B cell (primary cell): ENCODE measurements around the gene KRTDAP. TPM values are rescaled to one million over a fixed set of nuclear protein-coding genes. Genes with fewer than 3 reads are reported as not detected.

Experiments used
- ATAC-seq: fragments of 200-7000 bp; cut with Tn5 transposase; one replicate; pipeline ENCODE4 v1.10.0; 2021; ENCODE audit warnings: low read depth, mild to moderate bottlenecking, moderate number of reproducible peaks, moderate library complexity
- CTCF ChIA-PET: fragments of 350-600 bp; sonication (Branson Sonifier 250); formaldehyde crosslinking; loops from one replicate; lab custom pipeline; 2021; ENCODE audit warnings: antibody characterized with exemption, inconsistent platforms; lab: Charles Lee
- POLR2A ChIA-PET: fragments of 350-600 bp; sonication (Branson Sonifier 250); formaldehyde crosslinking; loops from one replicate; lab custom pipeline; 2021; ENCODE audit warnings: antibody characterized with exemption; lab: Charles Lee
- DNase-seq: peaks from one replicate; pipeline ENCODE4 v3.0.0; 2013
- H2AFZ ChIP-seq: 2 replicates; pipeline ENCODE4 v1.6.1; 2012; ENCODE audit warnings: mild to moderate bottlenecking, low read depth, low read length; ENCODE audit not compliant: insufficient read depth, poor library complexity, severe bottlenecking
- H3K27ac ChIP-seq, 2 donors: 1 replicate in 1 of 2; 2 replicates in 1 of 2; pipeline ENCODE4 v1.5.1; 2012 to 2013; ENCODE audit warnings: low read length in 2 of 2, mild to moderate bottlenecking in 2 of 2, moderate library complexity in 1 of 2
- H3K27me3 ChIP-seq, 4 experiments: fragments of 200-600 bp in 1 of 4; sonication (generic) in 1 of 4; replicated peaks in 1 of 4; 1 replicate in 2 of 4; 2 replicates in 2 of 4; pipeline versions ENCODE4 v1.6.1 to v1.7.0; 2013 to 2016; ENCODE audit warnings: low read length in 3 of 4, mild to moderate bottlenecking in 2 of 4, mixed read lengths in 1 of 4, moderate library complexity in 1 of 4; ENCODE audit not compliant: insufficient read depth in 4 of 4, control insufficient read depth in 3 of 4; ENCODE audit errors: control extremely low read depth in 1 of 4
- H3K36me3 ChIP-seq, 2 experiments: replicated peaks in 1 of 2; 1 replicate in 1 of 2; 2 replicates in 1 of 2; pipeline versions ENCODE4 v1.6.1 to v1.7.1; 2013; ENCODE audit warnings: low read length in 1 of 2; ENCODE audit not compliant: insufficient read depth in 2 of 2, control insufficient read depth in 1 of 2; ENCODE audit errors: control extremely low read depth in 1 of 2, extremely low read depth in 1 of 2
- H3K4me1 ChIP-seq, 2 donors: fragments of 200-600 bp in 1 of 2; sonication (generic) in 1 of 2; 1 replicate in 1 of 2; 2 replicates in 1 of 2; pipeline versions ENCODE4 v1.5.1 to v1.6.1; 2013 to 2017; ENCODE audit warnings: low read length in 2 of 2; ENCODE audit not compliant: control insufficient read depth in 2 of 2, insufficient read depth in 2 of 2
- H3K4me2 ChIP-seq: replicated peaks from 2 replicates; pipeline ENCODE3; 2012; ENCODE audit warnings: mild to moderate bottlenecking, low read depth, low read length; ENCODE audit not compliant: poor library complexity, severe bottlenecking
- H3K4me3 ChIP-seq, 5 experiments: fragments of 200-600 bp in 1 of 5; sonication (generic) in 1 of 5; 1 replicate in 3 of 5; 2 replicates in 2 of 5; pipeline versions ENCODE4 v1.5.1 to v1.7.0; 2011 to 2016; ENCODE audit warnings: low read length in 4 of 5, mild to moderate bottlenecking in 4 of 5, low read depth in 2 of 5, control low read depth in 1 of 5, moderate library complexity in 1 of 5; ENCODE audit not compliant: insufficient read depth in 1 of 5; ENCODE audit errors: control extremely low read depth in 1 of 5, extremely low read depth in 1 of 5
- H3K79me2 ChIP-seq: fragments of 200-600 bp; sonication (generic); one replicate; pipeline ENCODE4 v1.6.0; 2016; ENCODE audit warnings: low read length; ENCODE audit not compliant: control insufficient read depth, insufficient read depth
- H3K9ac ChIP-seq: fragments of 200-600 bp; sonication (generic); 2 replicates; pipeline ENCODE4 v1.6.1; 2017; ENCODE audit warnings: mild to moderate bottlenecking, low read length, moderate library complexity
- H3K9me3 ChIP-seq, 3 donors: one replicate each; pipeline versions ENCODE4 v1.6.1 to v1.7.1; 2013; ENCODE audit warnings: low read length in 2 of 3; ENCODE audit not compliant: control insufficient read depth in 2 of 3, insufficient read depth in 1 of 3; ENCODE audit errors: control extremely low read depth in 1 of 3
- H4K20me1 ChIP-seq: 2 replicates; pipeline ENCODE4 v1.6.0; 2012; ENCODE audit warnings: mild to moderate bottlenecking, low read length; ENCODE audit not compliant: insufficient read depth, control insufficient read depth, poor library complexity, severe bottlenecking
- H3K27ac Mint-ChIP-seq: one replicate; pipeline ENCODE4 v1.8.0; 2021; ENCODE audit warnings: mixed read lengths
- H3K27me3 Mint-ChIP-seq: one replicate; pipeline ENCODE4 v1.8.0; 2021; ENCODE audit warnings: mixed read lengths
- H3K4me1 Mint-ChIP-seq: one replicate; pipeline ENCODE4 v1.8.0; 2021; ENCODE audit warnings: mixed read lengths
- H3K4me3 Mint-ChIP-seq: one replicate; pipeline ENCODE4 v1.8.0; 2021; ENCODE audit warnings: mixed read lengths
- H3K9me3 Mint-ChIP-seq: one replicate; pipeline ENCODE4 v1.8.0; 2022; ENCODE audit warnings: mixed read lengths; ENCODE audit not compliant: insufficient read depth
- CTCF ChIP-seq: fragments of 200-600 bp; IDR thresholded peaks from one replicate; pipeline ENCODE4 v1.8.0; 2022; ENCODE audit warnings: antibody characterized with exemption, mild to moderate bottlenecking
- EZH2 ChIP-seq: IDR thresholded peaks from 2 replicates; pipeline ENCODE4 v1.6.1; 2012; ENCODE audit warnings: borderline replicate concordance, low read depth, mild to moderate bottlenecking, moderate library complexity, low read length; ENCODE audit not compliant: insufficient read depth, poor library complexity, severe bottlenecking
- WGBS: methylation state at CpG from one replicate; pipeline ENCODE4 v1.1.5; 2013; ENCODE audit warnings: missing lambda C conversion rate; ENCODE audit not compliant: insufficient coverage; 5-methylcytosine and 5-hydroxymethylcytosine counted together
- intact Hi-C: fragments of 100-400 bp; cut with micrococcal nuclease; formaldehyde crosslinking; loops from one replicate; pipeline ENCODE4 v1.10.0; 2022
- polyA plus RNA-seq: library from polyadenylated mRNA; depleted of rRNA; stranded (reverse); fragments of >200 nt; gene quantifications from 2 replicates; pipeline ENCODE4 v1.2.3, GENCODE V29; 2012
- total RNA-seq, 2 donors: library from RNA; stranded (reverse); fragments of 120-200 nt in 1 of 2; gene quantifications; 1 replicate in 1 of 2; 2 replicates in 1 of 2; pipeline versions ENCODE4 v1.2.3 to v1.2.4, GENCODE V29; 2013 to 2022

KRTDAP gene
- total and polyA plus RNA-seq, 2 donors (not counting 1 experiment from before 2014, with no cell fraction given), result not detected

- TF ChIP-seq CTCF, result no peak
- no peak for TF ChIP-seq EZH2
Observed at GRCh38 chr19:35528218-35529038, 38.2 kb upstream of the KRTDAP start, which contains the start of gene SBSN. SBSN (minus strand) TSS chr19:35528311; CDS start chr19:35528281, 30 bp downstream.

GRCh38 chr19:35525873-35526272 lies 35.6 kb upstream of the KRTDAP start:
- Histone ChIP-seq H4K20me1 (no peaks in the 10 kb centered on the region), H2AFZ (no peak overlapping the region), H3K4me1 (no peaks in the 10 kb centered on the region), H3K27me3 (peaks cover 0 to 21% (median 4%) of the 10 kb centered on the region in 4 experiments), H3K4me2 (no peak overlapping the region), H3K36me3 (no peaks in the 10 kb centered on the region), H3K4me3 (no peak overlapping the region), H3K9me3 (no peaks in the 10 kb centered on the region), H3K9ac (no peak overlapping the region), H3K79me2 (no peaks in the 10 kb centered on the region), H3K27ac (no peak overlapping the region)
- ATAC-seq (no peak), DNase-seq (no peak)
- intact Hi-C loops, result no loop called here
- ChIA-PET POLR2A (no interaction called here), CTCF (interaction anchor here (1.1 kb wide), 1 partner anchor 16 kb away, joined by 3 read pairs; no protein-coding TSS in a partner anchor)
- WGBS, result 79% methylated on average over 4 of the region's 4 CpGs
- Mint-ChIP-seq H3K4me1 (no peaks in the 10 kb centered on the region), H3K27ac (no peak overlapping the region), H3K9me3 (no peaks in the 10 kb centered on the region), H3K27me3 (peaks cover 44% of the 10 kb centered on the region), H3K4me3 (no peak overlapping the region)
- TF ChIP-seq CTCF, result no peak
- TF ChIP-seq EZH2, result no peak

More at GRCh38 chr19:35528218-35529038, 38.2 kb upstream of the KRTDAP start, which contains the start of gene SBSN:
- Histone ChIP-seq H3K4me1 (peaks cover 4% of the 10 kb centered on the region in 2 donors), H3K4me3 (no peak within 1 kb of the TSS), H3K27me3 (peaks cover 0 to 30% (median 4%) of the 10 kb centered on the region in 4 experiments), H3K9me3 (no peaks in the 10 kb centered on the region), H4K20me1 (no peaks in the 10 kb centered on the region), H3K79me2 (no peaks in the 10 kb centered on the region), H3K4me2 (no peak within 1 kb of the TSS), H2AFZ (no peak within 1 kb of the TSS), H3K36me3 (no peaks in the 10 kb centered on the region), H3K27ac (no peak within 1 kb of the TSS), H3K9ac (no peak within 1 kb of the TSS)
- intact Hi-C loops, result no loop called here
- H3K9me3 Mint-ChIP-seq, result no peaks in the 10 kb centered on the region
- CTCF ChIA-PET, result no interaction called here
- POLR2A ChIA-PET, result no interaction called here
- H3K4me3 Mint-ChIP-seq, result no peak within 1 kb of the TSS
- no peak within 1 kb of the TSS for H3K27ac Mint-ChIP-seq
- DNase-seq, result no peak
- ATAC-seq, result no peak
- WGBS, result 100% methylated on average over 1 of the region's 11 CpGs
- H3K4me1 Mint-ChIP-seq, result peaks cover 4% of the 10 kb centered on the region
- H3K27me3 Mint-ChIP-seq, result peaks cover 54% of the 10 kb centered on the region
